ENCODE data around the gene PSMD14. TPM values are rescaled to one million over a fixed set of nuclear protein-coding genes. Genes with fewer than 3 reads are reported as not detected.

PSMD14 gene
- total RNA-seq, 1 donor from 2014 or later: 70.6 TPM

- Mint-ChIP-seq H3K27me3 (ENCODE audit: unreplicated experiment) (no peaks in the 10 kb centered on the region), H3K4me3 (ENCODE audit: unreplicated experiment) (no peak overlapping the region), H3K27ac (ENCODE audit: unreplicated experiment) (no peak overlapping the region), H3K36me3 (ENCODE audit: unreplicated experiment) (no peaks in the 10 kb centered on the region), H3K4me1 (ENCODE audit: low read depth, unreplicated experiment) (peaks cover 4% of the 10 kb centered on the region), H3K9me3 (ENCODE audit: unreplicated experiment) (no peaks in the 10 kb centered on the region)
- TF ChIP-seq CTCF (IDR thresholded peaks at IDR 0.05; ENCODE audit: partially characterized antibody, unreplicated experiment): no peak
- DNase-seq: no peak
Observed at GRCh38 chr2:161402297-161402696, 94.1 kb downstream of the PSMD14 start.

GRCh38 chr2:161406316-161406715 is 98.1 kb downstream of the PSMD14 start:
- TF ChIP-seq CTCF (IDR thresholded peaks at IDR 0.05; ENCODE audit: partially characterized antibody, unreplicated experiment): no peak
- Mint-ChIP-seq H3K9me3 (ENCODE audit: unreplicated experiment) (no peaks in the 10 kb centered on the region), H3K4me1 (ENCODE audit: low read depth, unreplicated experiment) (peaks cover 4% of the 10 kb centered on the region), H3K27ac (ENCODE audit: unreplicated experiment) (peak overlapping the region; percentile 62), H3K4me3 (ENCODE audit: unreplicated experiment) (no peak overlapping the region), H3K27me3 (ENCODE audit: unreplicated experiment) (no peaks in the 10 kb centered on the region), H3K36me3 (ENCODE audit: unreplicated experiment) (no peaks in the 10 kb centered on the region)
- DNase-seq: no peak

- Mint-ChIP-seq H3K36me3 (ENCODE audit: unreplicated experiment) (no peaks in the 10 kb centered on the region), H3K4me1 (ENCODE audit: low read depth, unreplicated experiment) (peaks cover 4% of the 10 kb centered on the region), H3K4me3 (ENCODE audit: unreplicated experiment) (no peak overlapping the region), H3K27me3 (ENCODE audit: unreplicated experiment) (no peaks in the 10 kb centered on the region), H3K27ac (ENCODE audit: unreplicated experiment) (no peak overlapping the region), H3K9me3 (ENCODE audit: unreplicated experiment) (no peaks in the 10 kb centered on the region)
- no peak for DNase-seq
- no peak for TF ChIP-seq CTCF (IDR thresholded peaks at IDR 0.05; ENCODE audit: partially characterized antibody, unreplicated experiment)
Observed at GRCh38 chr2:161407597-161407996, 99.4 kb downstream of the PSMD14 start.

GRCh38 chr2:161409308-161409907 is 101.2 kb downstream of the PSMD14 start:
- H3K36me3 Mint-ChIP-seq (ENCODE audit: unreplicated experiment): no peaks in the 10 kb centered on the region
- H3K27ac Mint-ChIP-seq (ENCODE audit: unreplicated experiment): no peak overlapping the region

More at GRCh38 chr2:161409308-161409907, 101.2 kb downstream of the PSMD14 start:
- Mint-ChIP-seq H3K9me3 (ENCODE audit: unreplicated experiment) (peaks cover 4% of the 10 kb centered on the region), H3K27me3 (ENCODE audit: unreplicated experiment) (peaks cover 4% of the 10 kb centered on the region), H3K4me3 (ENCODE audit: unreplicated experiment) (no peak overlapping the region), H3K4me1 (ENCODE audit: low read depth, unreplicated experiment) (peaks cover 9% of the 10 kb centered on the region)
- DNase-seq: no peak
- no peak for TF ChIP-seq CTCF (IDR thresholded peaks at IDR 0.05; ENCODE audit: partially characterized antibody, unreplicated experiment)

All from glutamatergic neuron (in vitro differentiated cells).